Keratinocyte (primary cell): ENCODE results near the gene MAPKBP1.

Source experiments
- EZH2 ChIP-seq: IDR thresholded peaks from one replicate; pipeline ENCODE4 v1.6.1; 2012; ENCODE audit warnings: inconsistent platforms, mild to moderate bottlenecking, low read length, moderate library complexity
- TF ChIP-seq, protein P1 (sequence below), 3 experiments: IDR thresholded peaks in 1 of 3; conservative IDR thresholded peaks in 1 of 3; optimal IDR thresholded peaks in 1 of 3; 2 replicates in 2 of 3; 3 replicates in 1 of 3; pipeline versions ENCODE3 to v1.5.1; 2011; ENCODE audit warnings: low read length in 3 of 3, mild to moderate bottlenecking in 3 of 3, moderate library complexity in 2 of 3, control low read depth in 1 of 3, inconsistent platforms in 1 of 3; ENCODE audit not compliant: insufficient read depth in 2 of 3; ENCODE audit errors: extremely low read depth in 1 of 3

- TF ChIP-seq, protein P1, sequence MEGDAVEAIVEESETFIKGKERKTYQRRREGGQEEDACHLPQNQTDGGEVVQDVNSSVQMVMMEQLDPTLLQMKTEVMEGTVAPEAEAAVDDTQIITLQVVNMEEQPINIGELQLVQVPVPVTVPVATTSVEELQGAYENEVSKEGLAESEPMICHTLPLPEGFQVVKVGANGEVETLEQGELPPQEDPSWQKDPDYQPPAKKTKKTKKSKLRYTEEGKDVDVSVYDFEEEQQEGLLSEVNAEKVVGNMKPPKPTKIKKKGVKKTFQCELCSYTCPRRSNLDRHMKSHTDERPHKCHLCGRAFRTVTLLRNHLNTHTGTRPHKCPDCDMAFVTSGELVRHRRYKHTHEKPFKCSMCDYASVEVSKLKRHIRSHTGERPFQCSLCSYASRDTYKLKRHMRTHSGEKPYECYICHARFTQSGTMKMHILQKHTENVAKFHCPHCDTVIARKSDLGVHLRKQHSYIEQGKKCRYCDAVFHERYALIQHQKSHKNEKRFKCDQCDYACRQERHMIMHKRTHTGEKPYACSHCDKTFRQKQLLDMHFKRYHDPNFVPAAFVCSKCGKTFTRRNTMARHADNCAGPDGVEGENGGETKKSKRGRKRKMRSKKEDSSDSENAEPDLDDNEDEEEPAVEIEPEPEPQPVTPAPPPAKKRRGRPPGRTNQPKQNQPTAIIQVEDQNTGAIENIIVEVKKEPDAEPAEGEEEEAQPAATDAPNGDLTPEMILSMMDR (optimal IDR thresholded peaks at IDR 0.05 in 1 of 3, IDR thresholded peaks at IDR 0.05 in 1 of 3, conservative IDR thresholded peaks at IDR 0.05 in 1 of 3; ENCODE audit: extremely low read depth in 1 of 3, insufficient read depth in 2 of 3, low read length in 3 of 3) = no peak
- no peak for TF ChIP-seq EZH2
Observed at GRCh38 chr15:41857316-41857715, 83.0 kb downstream of the MAPKBP1 start.
